Measurements from ENCODE around the gene WIPF2.

WIPF2 gene

GRCh38 chr17:40253565-40253964, 34.5 kb downstream of the WIPF2 start:
- no peak for DNase-seq

- no peak for DNase-seq
Observed at GRCh38 chr17:40259505-40259904, 40.4 kb downstream of the WIPF2 start.

DNA sequence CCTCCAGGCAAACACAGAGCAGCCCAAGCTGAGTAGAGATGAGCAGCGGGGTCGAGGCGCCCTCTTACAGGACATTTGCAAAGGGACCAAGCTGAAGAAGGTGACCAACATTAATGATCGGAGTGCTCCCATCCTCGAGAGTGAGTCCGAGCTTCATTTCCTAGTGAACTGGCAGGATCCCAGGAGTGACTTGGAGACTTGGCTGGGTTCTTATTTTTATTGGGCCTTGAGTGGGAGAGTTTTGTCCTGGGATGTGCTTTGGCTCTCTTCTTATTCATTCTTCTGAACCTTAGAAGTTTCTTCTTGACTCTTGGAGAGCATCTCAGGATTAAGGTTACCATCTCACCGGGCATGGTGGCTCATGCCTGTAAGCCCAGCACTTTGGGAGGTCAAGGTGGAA, 41.4 kb downstream of the WIPF2 start:
- no peak for DNase-seq

- DNase-seq: no peak
Observed at GRCh38 chr17:40264458-40265185, 45.5 kb downstream of the WIPF2 start.

DNA sequence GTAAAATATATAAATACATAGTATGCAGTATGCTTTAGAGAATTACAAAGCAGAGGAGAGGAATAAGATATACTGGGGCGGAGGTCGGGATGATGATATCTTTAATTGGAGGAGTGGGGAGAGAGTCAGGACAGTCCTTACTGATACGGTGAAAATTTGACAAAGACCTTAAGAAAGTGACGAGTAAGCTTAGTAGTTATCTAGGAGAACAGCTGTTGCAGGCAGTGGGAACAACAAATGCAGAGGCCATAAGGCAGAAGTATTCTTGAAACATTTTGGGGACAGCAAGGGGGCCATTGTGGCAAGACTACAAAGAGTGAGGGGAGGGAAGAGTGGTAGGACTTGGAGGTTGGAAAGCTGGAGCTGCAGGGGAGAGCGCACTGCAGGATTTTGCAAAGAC, 46.2 kb downstream of the WIPF2 start:
- no peak for DNase-seq

GRCh38 chr17:40266882-40267281, 47.8 kb downstream of the WIPF2 start:
- no peak for DNase-seq

- no peak for DNase-seq
Observed at GRCh38 chr17:40268141-40268712, 49.1 kb downstream of the WIPF2 start.

GRCh38 chr17:40278414-40278813, 59.3 kb downstream of the WIPF2 start:
- DNase-seq: no peak

DNA sequence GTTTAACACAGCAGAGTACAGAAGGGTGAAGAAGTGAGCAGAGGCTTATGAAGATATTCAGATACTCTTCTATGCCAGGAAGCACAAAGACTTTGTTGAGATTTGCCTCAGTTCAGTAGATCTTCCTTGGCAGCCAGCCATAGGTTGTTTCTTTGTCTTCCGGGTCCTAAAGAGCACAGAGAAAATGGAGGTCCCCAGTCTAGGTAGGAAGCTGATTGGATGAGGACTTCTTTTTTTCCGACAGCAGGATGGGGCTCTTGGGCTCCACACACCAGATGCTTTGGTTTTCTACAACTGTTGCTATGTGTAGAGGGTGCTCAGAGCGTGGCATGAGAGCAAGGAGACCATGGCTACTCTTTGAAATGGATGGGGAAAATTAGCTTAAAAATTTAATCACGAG, 60.3 kb downstream of the WIPF2 start:
- no peak for DNase-seq

- DNase-seq: no peak
Observed at GRCh38 chr17:40281663-40282062, 62.6 kb downstream of the WIPF2 start.

DNA sequence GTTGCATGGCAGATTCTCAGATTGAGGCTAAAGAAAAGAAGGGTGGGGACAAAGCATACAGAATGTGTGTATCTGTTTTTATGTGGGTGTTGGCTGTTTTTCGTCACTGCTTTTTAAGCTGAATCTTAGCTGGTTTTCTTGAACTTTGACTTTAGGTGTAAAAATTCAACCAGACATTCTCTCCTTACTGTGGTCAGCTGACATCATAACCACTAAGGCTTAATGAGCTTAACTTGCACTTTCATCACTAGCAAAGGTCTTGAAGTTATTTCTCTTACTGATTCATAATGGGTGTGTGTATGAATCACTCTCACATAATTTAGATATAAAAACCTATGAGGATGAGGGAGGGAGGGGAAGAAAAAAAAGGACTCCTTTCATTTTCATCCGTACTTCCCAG, 64.6 kb downstream of the WIPF2 start:
- no peak for DNase-seq

GRCh38 chr17:40284085-40284713, 65.1 kb downstream of the WIPF2 start:
- DNase-seq: no peak

- no peak for DNase-seq
Observed at GRCh38 chr17:40286473-40286872, 67.4 kb downstream of the WIPF2 start.

DNA sequence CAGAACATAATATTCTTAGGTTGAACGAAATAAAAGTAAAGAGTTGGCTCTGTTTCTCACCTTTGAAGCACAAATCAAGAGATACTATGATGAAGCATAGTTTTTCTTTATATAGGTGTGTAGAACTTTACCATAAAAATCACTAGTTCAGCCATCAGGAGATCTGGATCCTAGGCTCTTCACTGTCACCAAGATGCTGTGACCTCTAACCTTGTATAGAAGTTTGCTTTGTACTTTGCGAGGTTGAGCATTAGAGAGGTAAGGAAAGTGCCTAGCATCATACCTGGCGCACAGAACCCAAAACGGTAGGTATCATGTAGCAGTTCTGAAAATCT, 68.0 kb downstream of the WIPF2 start:
- DNase-seq: no peak

GRCh38 chr17:40287494-40288369, 68.6 kb downstream of the WIPF2 start, which contains the start of gene CDC6:
CDC6 (plus strand) TSS chr17:40287879; CDS start chr17:40289421, 1,542 bp downstream.
- DNase-seq: peak; percentile 98

- no peak for DNase-seq
Observed at GRCh38 chr17:40290629-40291280, 71.7 kb downstream of the WIPF2 start.

DNA sequence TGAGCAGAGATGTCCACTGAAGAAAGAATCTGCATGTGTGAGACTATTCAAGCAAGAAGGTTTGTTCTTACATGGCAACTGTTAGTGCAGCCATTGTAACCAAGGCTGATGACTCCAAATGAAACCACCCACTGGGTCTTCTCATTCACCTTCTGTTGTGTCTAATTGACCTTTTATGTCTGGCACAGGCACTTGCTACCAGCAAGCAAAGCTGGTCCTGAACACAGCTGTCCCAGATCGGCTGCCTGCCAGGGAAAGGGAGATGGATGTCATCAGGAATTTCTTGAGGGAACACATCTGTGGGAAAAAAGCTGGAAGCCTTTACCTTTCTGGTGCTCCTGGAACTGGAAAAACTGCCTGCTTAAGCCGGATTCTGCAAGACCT, 72.2 kb downstream of the WIPF2 start:
- no peak for DNase-seq

GRCh38 chr17:40293363-40293762, 74.3 kb downstream of the WIPF2 start:
- no peak for DNase-seq

- DNase-seq: no peak
Observed at GRCh38 chr17:40295488-40296436, 76.7 kb downstream of the WIPF2 start.

DNA sequence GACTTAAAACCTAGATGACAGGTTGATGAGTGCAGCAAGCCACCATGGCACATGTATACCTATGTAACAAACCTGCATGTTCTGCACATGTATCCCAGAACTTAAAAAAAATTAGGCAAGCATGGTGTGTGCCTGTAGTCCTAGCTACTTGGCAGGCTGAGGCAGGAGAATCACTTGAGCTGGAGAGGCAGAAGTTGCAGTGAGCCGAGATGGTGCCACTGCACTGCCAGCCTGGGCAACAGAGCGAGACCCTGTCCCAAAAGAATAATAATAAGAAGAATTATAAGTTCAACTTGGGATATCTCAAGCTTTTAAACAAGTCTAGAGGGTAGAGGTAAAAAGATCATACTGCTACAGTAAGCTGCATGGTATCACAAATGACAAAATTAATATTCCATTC, 78.4 kb downstream of the WIPF2 start:
- no peak for DNase-seq

DNA sequence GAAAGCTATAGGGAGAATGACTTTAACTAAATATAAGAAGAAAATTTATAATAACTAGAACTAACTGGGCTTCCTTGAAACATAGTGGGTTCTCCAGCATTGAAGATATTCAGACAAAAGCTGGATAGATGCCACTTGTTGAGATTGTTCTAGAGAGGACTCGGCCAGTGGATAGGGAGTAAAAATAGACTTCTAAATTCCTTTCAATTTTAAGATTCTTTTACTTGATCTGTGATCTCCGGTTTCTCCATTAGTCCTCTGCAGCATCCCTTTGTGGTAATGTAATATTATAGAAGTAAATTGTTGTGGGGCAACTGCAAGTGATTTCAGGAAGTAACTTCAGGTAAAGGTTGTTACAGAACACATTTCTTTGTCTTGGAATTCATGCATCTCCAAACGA, 79.6 kb downstream of the WIPF2 start:
- DNase-seq: no peak

Measured in activated effector memory CD4-positive, alpha-beta T cell treated with Interleukin-2 at 50 U/mL for 16 hours (primary cell).